Upper lobe of left lung (tissue), 6 donors: ENCODE measurements around the gene DLGAP4. TPM values are rescaled to one million over a fixed set of nuclear protein-coding genes. Genes with fewer than 3 reads are reported as not detected.
"Not testable (repeated sequence)": the region's sequence is repeated elsewhere in the genome, so short reads cannot be mapped to it uniquely, and the experiment has no call there.

ENCODE experiments used
- ATAC-seq, 2 donors: fragments of 200-7000 bp; cut with Tn5 transposase; one replicate each; pipeline ENCODE4 v1.9.1; 2022; ENCODE audit warnings: mild to moderate bottlenecking in 2 of 2, moderate library complexity in 2 of 2; ENCODE audit not compliant: low FRiP score in 2 of 2
- DNase-seq, 2 donors: peaks; one replicate each; pipeline ENCODE4 v3.0.0-alpha.2; 2019 to 2020
- H3K27ac ChIP-seq, 4 donors: fragments of 200-600 bp; sonication (generic); one replicate each; pipeline ENCODE4 v1.5.1; 2016 to 2019
- H3K27me3 ChIP-seq, 4 donors: fragments of 200-600 bp; sonication (generic); one replicate each; pipeline ENCODE4 v1.5.1; 2017 to 2019
- H3K36me3 ChIP-seq, 4 donors: fragments of 200-600 bp; sonication (generic); one replicate each; pipeline ENCODE4 v1.5.1; 2016 to 2019
- H3K4me1 ChIP-seq, 4 donors: fragments of 200-600 bp; sonication (generic); one replicate each; pipeline ENCODE4 v1.5.1; 2018 to 2019
- H3K4me3 ChIP-seq, 4 donors: fragments of 200-600 bp; sonication (generic); one replicate each; pipeline ENCODE4 v1.5.1; 2017 to 2019; ENCODE audit warnings: mild to moderate bottlenecking in 2 of 4, moderate library complexity in 1 of 4
- H3K9me3 ChIP-seq, 4 donors: fragments of 200-600 bp; sonication (generic); one replicate each; pipeline ENCODE4 v1.5.1; 2018 to 2019
- CTCF ChIP-seq, 6 experiments: fragments of 450-650 bp in 4 of 6; fragments of 200-600 bp in 2 of 6; sonication (generic) in 2 of 6; IDR thresholded peaks; one replicate each; pipeline ENCODE4 v1.5.1; 2016 to 2019; ENCODE audit warnings: antibody characterized with exemption in 6 of 6
- EP300 ChIP-seq, 4 donors: sonication (generic); formaldehyde crosslinking; IDR thresholded peaks; one replicate each; pipeline ENCODE4 v1.5.1; 2017; ENCODE audit warnings: antibody characterized with exemption in 4 of 4, control low read depth in 2 of 4
- POLR2A ChIP-seq, 4 donors: fragments of 450-650 bp; IDR thresholded peaks; one replicate each; pipeline ENCODE4 v1.5.1; 2016 to 2017; ENCODE audit warnings: antibody characterized with exemption in 4 of 4, mild to moderate bottlenecking in 2 of 4
- POLR2AphosphoS5 ChIP-seq, 2 donors: sonication (generic); formaldehyde crosslinking; IDR thresholded peaks; one replicate each; pipeline ENCODE4 v1.5.1; 2017; ENCODE audit warnings: antibody characterized with exemption in 2 of 2
- WGBS, 2 donors: methylation state at CpG; one replicate each; pipeline ENCODE4 v1.1.5; 2017 to 2018; 5-methylcytosine and 5-hydroxymethylcytosine counted together
- total RNA-seq, 6 donors: library from RNA; depleted of rRNA in 4 of 6; stranded (reverse); fragments of >200 nt in 4 of 6; gene quantifications; one replicate each; pipeline versions ENCODE4 v1.1.0 to v1.2.1, GENCODE V29; 2016 to 2021
- donor health status: DM: no; HTN: no; CAD: no; lungs with moderate emphysema.
- donor health status: DM: no; HTN: yes; CAD: no; lungs with severe emphysema.

DLGAP4 gene
- total RNA-seq, 6 donors from 2014 or later: 31.5 to 92.0 (median 49.9) TPM

DNA sequence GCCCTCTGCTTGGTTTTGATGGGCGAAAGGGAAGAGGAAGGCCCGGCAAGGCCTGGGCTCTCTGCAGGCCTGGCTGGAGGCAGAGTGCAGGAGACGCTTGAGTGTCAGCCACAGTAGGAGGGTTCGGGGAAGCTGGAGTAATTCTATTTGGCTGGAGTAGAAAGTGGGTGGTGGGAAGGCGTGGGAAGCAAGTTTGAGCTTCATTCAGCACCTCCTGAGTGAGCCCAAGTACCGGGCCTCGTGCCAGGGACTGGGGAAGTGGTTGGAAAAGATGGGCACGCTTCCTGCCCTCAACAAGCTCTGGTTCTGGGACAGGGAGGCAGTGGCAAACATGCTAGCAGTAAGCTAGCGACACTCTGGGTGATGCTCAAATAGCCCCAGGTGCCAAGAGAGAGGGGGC, 72.5 kb downstream of the DLGAP4 start:
- TF ChIP-seq CTCF (IDR thresholded peaks at IDR 0.05) (no peak), EP300 (IDR thresholded peaks at IDR 0.05) (no peak), POLR2AphosphoS5 (IDR thresholded peaks at IDR 0.05) (no peak), POLR2A (IDR thresholded peaks at IDR 0.05) (no peak)
- ATAC-seq: no peak
- Histone ChIP-seq H3K27ac (no peak overlapping the region), H3K9me3 (no peaks in the 10 kb centered on the region), H3K4me1 (no peaks in the 10 kb centered on the region), H3K36me3 (no peaks in the 10 kb centered on the region), H3K27me3 (no peaks in the 10 kb centered on the region), H3K4me3 (no peak overlapping the region)
- 66 to 85% methylated on average over 9 of the region's 9 CpGs for WGBS, 2 donors
- no peak for DNase-seq

DNA sequence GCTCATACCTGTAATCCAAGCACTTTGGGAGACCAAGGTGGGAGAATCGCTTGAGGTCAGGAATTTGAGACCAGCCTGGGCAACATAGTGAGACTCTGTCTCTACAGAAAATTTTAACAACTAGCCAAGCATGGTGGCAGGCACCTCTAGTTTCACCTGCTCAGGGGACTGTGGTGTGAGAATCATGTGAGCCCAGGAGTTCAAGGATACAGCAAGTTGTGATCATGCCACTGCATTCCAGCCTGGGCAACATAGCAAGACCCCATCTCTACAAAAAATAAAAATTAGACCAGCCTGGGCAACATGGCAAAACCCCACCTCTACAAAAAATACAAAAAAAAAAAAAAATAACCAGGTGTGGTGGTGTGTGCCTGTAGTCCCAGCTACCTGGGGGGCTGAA, 73.8 kb downstream of the DLGAP4 start:
- not testable (repeated sequence) for H3K4me1 ChIP-seq, H3K27me3 ChIP-seq, H3K36me3 ChIP-seq, H3K9me3 ChIP-seq, H3K4me3 ChIP-seq, ATAC-seq, DNase-seq, H3K27ac ChIP-seq
- WGBS, 2 donors: 91 to 95% methylated on average over 1 of the region's 1 CpG

GRCh38 chr20:36384022-36384619, 78.0 kb downstream of the DLGAP4 start:
- DNase-seq: no peak
- WGBS, 2 donors: 2 to 5% methylated on average over 5 to 6 of the region's 6 CpGs

DNA sequence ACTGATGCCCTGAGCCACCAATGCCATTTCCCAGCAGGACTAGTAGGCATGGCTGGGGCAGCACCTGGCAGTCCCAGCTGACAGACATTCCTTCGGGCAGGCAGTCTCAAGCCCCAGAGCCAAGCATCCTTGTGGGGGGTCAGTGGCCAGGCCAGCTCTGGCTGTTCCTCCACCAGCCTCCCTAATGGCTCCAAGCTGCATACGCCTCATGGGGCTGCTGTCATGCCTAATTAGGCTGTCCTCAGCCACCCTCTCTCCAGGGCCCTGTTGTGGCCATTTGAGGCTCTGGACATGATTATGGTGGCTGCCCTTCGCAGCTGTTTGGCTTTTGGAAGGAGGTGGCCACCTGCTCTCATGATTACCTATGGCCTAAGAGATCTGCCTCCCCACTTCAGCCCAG, 79.4 kb downstream of the DLGAP4 start:
- Histone ChIP-seq H3K36me3 (no peaks in the 10 kb centered on the region), H3K9me3 (no peaks in the 10 kb centered on the region), H3K4me1 (no peaks in the 10 kb centered on the region), H3K4me3 (no peak overlapping the region), H3K27ac (no peak overlapping the region), H3K27me3 (no peaks in the 10 kb centered on the region)
- no peak for TF ChIP-seq EP300 (IDR thresholded peaks at IDR 0.05)
- TF ChIP-seq CTCF (IDR thresholded peaks at IDR 0.05): no peak
- TF ChIP-seq POLR2A (IDR thresholded peaks at IDR 0.05): no peak
- TF ChIP-seq POLR2AphosphoS5 (IDR thresholded peaks at IDR 0.05): no peak
- 74 to 80% methylated on average over 1 to 3 of the region's 3 CpGs for WGBS, 2 donors
- ATAC-seq (peak in 1 of 2 donors; percentile 23), DNase-seq (no peak)

More at GRCh38 chr20:36384022-36384619, 78.0 kb downstream of the DLGAP4 start:
- Histone ChIP-seq H3K27ac (no peak overlapping the region), H3K36me3 (no peaks in the 10 kb centered on the region), H3K4me1 (no peaks in the 10 kb centered on the region), H3K27me3 (no peaks in the 10 kb centered on the region), H3K4me3 (no peak overlapping the region), H3K9me3 (no peaks in the 10 kb centered on the region)
- no peak for TF ChIP-seq CTCF (IDR thresholded peaks at IDR 0.05)
- no peak for TF ChIP-seq EP300 (IDR thresholded peaks at IDR 0.05)
- no peak for TF ChIP-seq POLR2A (IDR thresholded peaks at IDR 0.05)
- TF ChIP-seq POLR2AphosphoS5 (IDR thresholded peaks at IDR 0.05): no peak
- no peak for ATAC-seq

- no peak for DNase-seq
- no peak overlapping the region for H3K27ac ChIP-seq
Observed at GRCh38 chr20:36386236-36386635, 80.1 kb downstream of the DLGAP4 start.

More at GRCh38 chr20:36386236-36386635, 80.1 kb downstream of the DLGAP4 start:
- TF ChIP-seq EP300 (IDR thresholded peaks at IDR 0.05) (no peak), POLR2AphosphoS5 (IDR thresholded peaks at IDR 0.05) (no peak), CTCF (IDR thresholded peaks at IDR 0.05) (no peak), POLR2A (IDR thresholded peaks at IDR 0.05) (no peak)
- no peaks in the 10 kb centered on the region for H3K4me1 ChIP-seq
- ATAC-seq: no peak
- no peaks in the 10 kb centered on the region for H3K27me3 ChIP-seq
- H3K36me3 ChIP-seq: no peaks in the 10 kb centered on the region
- H3K9me3 ChIP-seq: no peaks in the 10 kb centered on the region
- no peak overlapping the region for H3K4me3 ChIP-seq
